Neuron (in vitro differentiated cells): ENCODE results near the gene PTTG1IP.

Experiments
- H2AFZ ChIP-seq: one replicate; pipeline ENCODE4 v1.6.1; 2013; ENCODE audit warnings: low read depth, mild to moderate bottlenecking, inconsistent platforms, low read length, moderate library complexity
- H3K27me3 ChIP-seq: one replicate; pipeline ENCODE4 v1.6.1; 2013; ENCODE audit warnings: low read length; ENCODE audit not compliant: insufficient read depth
- H3K36me3 ChIP-seq: one replicate; pipeline ENCODE4 v1.6.1; 2013; ENCODE audit warnings: low read length; ENCODE audit not compliant: insufficient read depth
- H3K4me1 ChIP-seq: one replicate; pipeline ENCODE4 v1.6.1; 2013; ENCODE audit warnings: low read length; ENCODE audit not compliant: insufficient read depth
- H3K4me3 ChIP-seq: 2 replicates; pipeline ENCODE4 v1.5.1; 2013; ENCODE audit warnings: mild to moderate bottlenecking, low read length, moderate library complexity
- H3K9me3 ChIP-seq: one replicate; pipeline ENCODE4 v1.6.1; 2013; ENCODE audit warnings: low read length

PTTG1IP gene

DNA sequence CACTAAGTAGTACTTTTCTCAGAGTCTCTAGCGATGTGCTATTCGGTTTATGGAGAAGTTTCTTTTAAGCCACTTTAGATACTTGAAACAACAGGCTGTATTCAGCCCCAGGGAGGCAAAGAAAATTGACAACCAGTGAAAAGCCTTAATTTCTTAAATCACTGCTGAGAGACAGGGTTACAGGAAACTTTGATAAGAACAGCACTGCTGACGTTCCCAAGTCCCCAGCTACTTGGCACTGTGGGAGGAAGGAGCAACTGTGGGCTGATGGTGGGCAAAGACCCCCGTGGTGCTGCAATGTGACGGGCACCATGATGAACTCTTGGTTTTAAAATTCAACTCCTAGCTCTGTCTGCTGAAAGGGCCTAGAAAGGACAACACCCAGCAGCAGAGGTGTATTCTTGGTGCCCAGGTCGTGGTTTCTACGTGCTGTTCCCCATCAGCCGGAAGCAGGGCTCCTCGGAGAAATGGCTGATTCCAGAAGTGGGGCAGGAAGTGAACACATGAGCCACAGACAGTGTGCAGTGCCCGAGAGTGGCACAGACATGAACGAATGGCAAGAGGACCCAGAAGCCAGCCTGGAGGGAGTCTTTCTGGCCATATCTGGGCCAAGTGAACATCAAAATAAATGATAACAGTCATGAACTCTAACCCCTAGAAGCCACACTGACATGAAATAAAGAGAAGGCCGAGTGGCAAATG lies 5.3 kb downstream of the PTTG1IP start:
- Histone ChIP-seq H2AFZ (no peak overlapping the region), H3K36me3 (peaks cover 29% of the 10 kb centered on the region), H3K9me3 (no peaks in the 10 kb centered on the region), H3K4me1 (peaks cover 50% of the 10 kb centered on the region), H3K27me3 (no peaks in the 10 kb centered on the region), H3K4me3 (no peak overlapping the region)

DNA sequence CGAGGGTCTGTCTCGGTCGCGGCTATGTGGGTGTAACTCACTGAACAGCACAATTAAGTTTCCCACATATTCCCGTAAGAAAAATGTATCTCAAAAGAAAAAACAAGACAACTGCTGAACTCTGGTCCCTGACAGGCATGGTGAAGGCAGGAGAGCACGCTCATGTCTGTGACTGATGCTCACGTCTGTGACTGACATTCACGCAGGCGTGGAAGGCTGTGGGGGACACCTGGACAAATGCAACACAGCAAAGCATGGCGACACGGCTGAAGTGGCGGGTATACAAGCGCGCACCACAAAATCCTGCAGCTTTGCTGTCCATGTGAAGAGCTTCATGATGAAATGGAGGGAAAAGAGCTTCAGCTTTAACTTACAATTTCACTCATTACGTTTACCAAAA lies 6.0 kb downstream of the PTTG1IP start:
- Histone ChIP-seq H3K36me3 (peaks cover 34% of the 10 kb centered on the region), H3K4me1 (peaks cover 50% of the 10 kb centered on the region)

DNA sequence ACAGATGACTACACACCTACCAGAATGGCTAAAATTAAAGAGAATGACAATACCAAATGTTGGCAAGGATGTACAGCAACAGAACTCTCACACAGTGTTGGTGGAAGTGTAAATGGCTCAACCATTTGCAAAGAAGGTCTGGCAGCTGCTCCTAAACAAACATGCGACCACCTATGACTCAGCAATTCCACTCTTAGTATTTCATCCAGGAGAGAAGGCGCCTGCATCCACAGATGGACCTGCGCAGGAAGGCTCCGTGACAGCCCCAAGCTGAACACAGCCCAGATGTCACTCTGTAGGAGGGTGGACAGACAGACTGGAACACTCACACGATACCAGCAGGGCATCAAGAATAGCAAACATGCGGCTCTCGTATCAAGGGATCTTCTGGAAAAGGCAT lies 6.7 kb downstream of the PTTG1IP start:
- H3K4me1 ChIP-seq, result peaks cover 44% of the 10 kb centered on the region
- H3K27me3 ChIP-seq, result no peaks in the 10 kb centered on the region
- no peak overlapping the region for H3K4me3 ChIP-seq
- no peak overlapping the region for H2AFZ ChIP-seq
- no peaks in the 10 kb centered on the region for H3K9me3 ChIP-seq
- H3K36me3 ChIP-seq, result peaks cover 40% of the 10 kb centered on the region

More for the DNA sequence above, 6.0 kb downstream of the PTTG1IP start:
- no peaks in the 10 kb centered on the region for H3K27me3 ChIP-seq
- no peak overlapping the region for H2AFZ ChIP-seq
- H3K9me3 ChIP-seq, result no peaks in the 10 kb centered on the region
- H3K4me3 ChIP-seq, result no peak overlapping the region

GRCh38 chr21:44865561-44866280 lies 7.8 kb downstream of the PTTG1IP start:
- peaks cover 35% of the 10 kb centered on the region for H3K4me1 ChIP-seq
- H3K4me3 ChIP-seq, result no peak overlapping the region
- peaks cover 48% of the 10 kb centered on the region for H3K36me3 ChIP-seq
- H3K9me3 ChIP-seq, result no peaks in the 10 kb centered on the region
- no peak overlapping the region for H2AFZ ChIP-seq
- no peaks in the 10 kb centered on the region for H3K27me3 ChIP-seq

DNA sequence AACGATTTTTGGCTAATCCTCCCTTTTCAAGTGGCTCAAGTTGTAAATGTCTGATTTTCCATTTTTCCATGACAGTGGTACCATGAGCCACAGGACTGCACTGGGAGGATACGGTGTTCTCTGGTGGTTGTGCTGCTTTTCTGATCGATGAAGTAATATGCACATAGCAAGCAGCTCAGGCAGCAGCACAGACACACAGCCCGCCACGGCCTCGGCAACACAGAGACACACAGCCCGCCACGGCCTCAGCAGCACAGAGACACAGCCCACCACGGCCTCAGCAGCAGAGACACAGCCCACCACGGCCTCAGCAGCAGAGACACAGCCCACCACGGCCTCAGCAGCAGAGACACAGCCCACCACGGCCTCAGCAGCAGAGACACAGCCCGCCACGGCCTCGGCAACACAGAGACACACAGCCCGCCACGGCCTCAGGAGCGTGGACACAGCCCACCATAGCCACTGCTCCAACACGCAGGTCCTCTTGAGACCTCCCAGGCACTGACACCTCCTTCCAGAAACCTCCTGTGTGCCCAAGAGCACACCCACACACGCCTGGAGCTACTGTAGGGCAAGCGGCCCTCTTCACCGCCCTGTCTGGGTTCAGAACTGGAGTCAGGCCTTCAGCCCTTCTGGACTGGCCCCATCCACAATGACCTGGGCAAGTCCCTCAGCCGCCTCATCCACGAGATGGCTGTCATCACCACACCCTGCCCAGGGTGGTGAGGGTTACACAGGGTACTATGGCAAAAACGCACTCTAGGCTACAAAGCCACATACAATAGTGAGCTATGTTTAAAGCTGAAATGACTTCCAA lies 10.4 kb downstream of the PTTG1IP start:
- Histone ChIP-seq H2AFZ (no peak overlapping the region), H3K9me3 (no peaks in the 10 kb centered on the region), H3K36me3 (peaks cover 68% of the 10 kb centered on the region), H3K4me1 (peaks cover 13% of the 10 kb centered on the region), H3K4me3 (no peak overlapping the region), H3K27me3 (no peaks in the 10 kb centered on the region)

- Histone ChIP-seq H3K9me3 (no peaks in the 10 kb centered on the region), H3K36me3 (peaks cover 87% of the 10 kb centered on the region), H3K27me3 (no peaks in the 10 kb centered on the region), H3K4me1 (no peaks in the 10 kb centered on the region), H3K4me3 (no peak overlapping the region), H2AFZ (no peak overlapping the region)
Observed at GRCh38 chr21:44858791-44859190, 14.7 kb downstream of the PTTG1IP start.

DNA sequence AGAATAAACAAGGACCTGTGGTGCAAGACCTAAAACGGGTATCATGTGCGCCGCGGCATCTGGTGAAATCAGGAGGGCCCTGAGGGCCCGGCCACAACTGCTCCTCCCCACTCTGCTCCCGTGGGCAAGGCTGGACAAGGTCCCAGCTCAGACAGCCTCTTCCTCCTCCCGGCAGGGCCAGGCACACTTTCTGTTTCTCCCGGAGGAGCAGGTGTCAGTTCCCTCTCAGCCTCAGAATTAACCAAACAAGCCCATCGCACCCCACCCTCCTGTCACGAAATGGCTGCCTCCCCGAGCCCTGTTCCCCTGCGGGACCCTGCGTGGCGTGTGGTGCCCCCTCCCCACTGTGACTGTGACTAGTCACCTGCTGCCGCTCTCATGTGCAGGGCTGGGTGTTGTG lies 15.2 kb downstream of the PTTG1IP start:
- H3K4me3 ChIP-seq, result no peak overlapping the region
- H3K36me3 ChIP-seq, result peaks cover 86% of the 10 kb centered on the region
- H3K4me1 ChIP-seq, result no peaks in the 10 kb centered on the region
- H3K9me3 ChIP-seq, result no peaks in the 10 kb centered on the region
- no peaks in the 10 kb centered on the region for H3K27me3 ChIP-seq
- no peak overlapping the region for H2AFZ ChIP-seq

GRCh38 chr21:44857127-44857892 lies 16.2 kb downstream of the PTTG1IP start:
- no peak overlapping the region for H3K4me3 ChIP-seq
- H3K9me3 ChIP-seq, result no peaks in the 10 kb centered on the region
- H2AFZ ChIP-seq, result no peak overlapping the region
- H3K4me1 ChIP-seq, result no peaks in the 10 kb centered on the region
- H3K27me3 ChIP-seq, result no peaks in the 10 kb centered on the region
- H3K36me3 ChIP-seq, result peaks cover 86% of the 10 kb centered on the region

DNA sequence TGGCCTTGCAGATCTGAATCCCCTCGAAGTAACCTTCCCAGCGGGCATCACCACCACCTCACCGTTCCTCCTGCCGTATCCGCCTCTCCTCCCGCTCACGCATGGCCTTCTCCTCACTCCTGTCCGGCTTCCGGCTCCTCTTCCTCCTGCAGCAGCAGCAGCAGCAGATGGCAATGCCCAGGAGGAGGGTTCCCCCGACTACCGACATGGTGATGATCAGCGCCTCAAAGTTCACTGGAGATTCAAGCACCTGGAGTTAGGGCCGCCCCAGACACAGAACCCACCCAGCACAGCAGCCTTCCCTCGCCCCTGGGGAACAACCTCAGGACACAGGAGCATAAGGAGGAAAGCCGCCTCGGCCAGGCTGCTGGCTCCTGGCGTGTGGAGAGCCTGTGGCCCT lies 17.4 kb downstream of the PTTG1IP start:
- Histone ChIP-seq H3K36me3 (peaks cover 85% of the 10 kb centered on the region), H3K27me3 (no peaks in the 10 kb centered on the region), H3K4me3 (no peak overlapping the region), H3K4me1 (no peaks in the 10 kb centered on the region), H3K9me3 (no peaks in the 10 kb centered on the region), H2AFZ (no peak overlapping the region)

GRCh38 chr21:44855572-44855971 lies 17.9 kb downstream of the PTTG1IP start:
- peaks cover 88% of the 10 kb centered on the region for H3K36me3 ChIP-seq

GRCh38 chr21:44854664-44855446 lies 18.6 kb downstream of the PTTG1IP start:
- no peaks in the 10 kb centered on the region for H3K9me3 ChIP-seq
- no peaks in the 10 kb centered on the region for H3K27me3 ChIP-seq
- no peaks in the 10 kb centered on the region for H3K4me1 ChIP-seq
- no peak overlapping the region for H2AFZ ChIP-seq
- peaks cover 92% of the 10 kb centered on the region for H3K36me3 ChIP-seq
- no peak overlapping the region for H3K4me3 ChIP-seq

More at GRCh38 chr21:44855572-44855971, 17.9 kb downstream of the PTTG1IP start:
- H3K4me3 ChIP-seq, result no peak overlapping the region
- H3K4me1 ChIP-seq, result no peaks in the 10 kb centered on the region
- no peaks in the 10 kb centered on the region for H3K27me3 ChIP-seq
- H2AFZ ChIP-seq, result no peak overlapping the region
- no peaks in the 10 kb centered on the region for H3K9me3 ChIP-seq

DNA sequence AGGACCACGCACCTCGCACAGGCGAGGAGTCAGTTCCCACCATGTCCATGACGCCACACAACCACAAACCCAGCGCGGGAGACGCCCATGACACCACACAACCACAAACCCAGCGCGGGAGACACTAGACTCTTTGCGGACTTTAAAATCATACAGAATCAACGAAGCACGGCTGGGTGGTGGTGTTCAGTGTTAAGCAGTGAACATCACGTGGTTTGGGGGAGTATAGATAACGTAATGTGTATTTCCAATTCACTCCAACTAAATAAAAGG lies 19.2 kb downstream of the PTTG1IP start:
- H3K4me1 ChIP-seq, result no peaks in the 10 kb centered on the region
- H3K36me3 ChIP-seq, result peaks cover 93% of the 10 kb centered on the region
- no peaks in the 10 kb centered on the region for H3K27me3 ChIP-seq
- H3K4me3 ChIP-seq, result no peak overlapping the region
- no peaks in the 10 kb centered on the region for H3K9me3 ChIP-seq
- H2AFZ ChIP-seq, result no peak overlapping the region
